ENCODE measurements around the gene PRIM2. TPM values are rescaled to one million over a fixed set of nuclear protein-coding genes. Genes with fewer than 3 reads are reported as not detected.
"Not testable (repeated sequence)": the region's sequence is repeated elsewhere in the genome, so short reads cannot be mapped to it uniquely, and the experiment has no call there.

Gene PRIM2
- polyA plus RNA-seq, 1 donor (not counting 4 experiments of a cell fraction or from before 2014, with no cell fraction given), result 12.8 TPM

DNA sequence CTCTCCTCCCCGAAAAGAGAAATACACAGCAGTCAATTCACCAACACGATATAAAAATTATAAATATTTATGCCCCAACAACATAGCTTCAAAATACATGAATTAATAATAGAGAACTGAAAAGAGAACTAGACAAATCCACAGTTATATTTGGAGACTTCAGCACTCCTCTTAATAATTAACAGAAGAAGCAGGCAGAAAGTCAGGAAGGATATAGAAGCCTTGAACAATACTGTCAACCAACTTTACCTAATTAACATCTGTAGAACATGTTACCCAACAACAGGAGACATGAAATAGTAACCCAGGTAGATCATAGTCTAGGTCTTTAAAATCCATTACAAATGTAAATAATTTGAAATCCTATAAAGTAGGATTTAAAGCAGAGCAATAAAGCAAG lies 293.2 kb downstream of the PRIM2 start:
- H2AFZ ChIP-seq (ENCODE audit: control insufficient read depth, low read length); H3K9me3 ChIP-seq (ENCODE audit: control insufficient read depth, low read depth, low read length); H3K9me1 ChIP-seq (ENCODE audit: control insufficient read depth, extremely low read depth, insufficient read depth, low read length); FAIRE-seq; H3K4me3 ChIP-seq (ENCODE audit: control insufficient read depth in 2 of 3, extremely low read depth in 1 of 3, insufficient read depth in 2 of 3, low read depth in 1 of 3, low read length in 3 of 3); H3K27me3 ChIP-seq (ENCODE audit: control insufficient read depth, extremely low read depth, insufficient read depth, low read length); DNase-seq (ENCODE audit: low read depth, low spot score); H3K27ac ChIP-seq (ENCODE audit: control insufficient read depth, insufficient read depth, low read length); H4K20me1 ChIP-seq (ENCODE audit: control insufficient read depth, extremely low read depth, insufficient read depth, low read length); H3K79me2 ChIP-seq (ENCODE audit: control insufficient read depth, insufficient read depth, low read length); H3K4me1 ChIP-seq (ENCODE audit: control insufficient read depth, extremely low read depth, insufficient read depth, low read length); dilution Hi-C loops (cut with MboI; ENCODE audit: extremely low pct_ligation_motif_present, low sequenced_read_pairs); H3K9ac ChIP-seq (ENCODE audit: control insufficient read depth, extremely low read depth, insufficient read depth, low read length); H3K36me3 ChIP-seq (ENCODE audit: control insufficient read depth in 2 of 2, extremely low read depth in 1 of 2, insufficient read depth in 2 of 2, low read length in 2 of 2); H3K4me2 ChIP-seq (ENCODE audit: control insufficient read depth, extremely low read depth, insufficient read depth, low read depth, low read length): not testable (repeated sequence)

DNA sequence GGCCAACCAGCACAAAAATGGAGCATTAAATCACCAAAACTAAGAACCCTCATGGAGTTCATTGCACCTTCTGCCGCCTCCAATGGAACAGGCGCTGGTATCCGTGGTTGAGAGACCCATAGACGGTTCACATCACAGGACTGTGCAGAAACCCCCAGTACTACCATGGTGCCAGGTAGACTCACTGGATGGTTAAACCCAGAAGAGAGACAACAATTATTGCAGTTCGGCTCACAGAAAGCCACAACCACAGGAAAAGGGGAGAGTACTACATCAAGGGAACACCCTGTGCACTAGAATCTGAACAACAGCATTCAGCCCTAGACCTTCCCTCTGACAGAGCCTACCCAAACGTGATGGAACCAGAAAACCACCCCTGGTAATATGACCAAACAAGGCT lies 301.5 kb downstream of the PRIM2 start:
- H3K36me3 ChIP-seq (ENCODE audit: control insufficient read depth in 2 of 2, extremely low read depth in 1 of 2, insufficient read depth in 2 of 2, low read length in 2 of 2); H3K27ac ChIP-seq (ENCODE audit: control insufficient read depth, insufficient read depth, low read length); H4K20me1 ChIP-seq (ENCODE audit: control insufficient read depth, extremely low read depth, insufficient read depth, low read length); DNase-seq (ENCODE audit: low read depth, low spot score); H3K4me3 ChIP-seq (ENCODE audit: control insufficient read depth in 2 of 3, extremely low read depth in 1 of 3, insufficient read depth in 2 of 3, low read depth in 1 of 3, low read length in 3 of 3); dilution Hi-C loops (cut with MboI; ENCODE audit: extremely low pct_ligation_motif_present, low sequenced_read_pairs); FAIRE-seq; H3K27me3 ChIP-seq (ENCODE audit: control insufficient read depth, extremely low read depth, insufficient read depth, low read length); H3K4me2 ChIP-seq (ENCODE audit: control insufficient read depth, extremely low read depth, insufficient read depth, low read depth, low read length); H3K4me1 ChIP-seq (ENCODE audit: control insufficient read depth, extremely low read depth, insufficient read depth, low read length); H3K79me2 ChIP-seq (ENCODE audit: control insufficient read depth, insufficient read depth, low read length); H3K9me1 ChIP-seq (ENCODE audit: control insufficient read depth, extremely low read depth, insufficient read depth, low read length); H3K9me3 ChIP-seq (ENCODE audit: control insufficient read depth, low read depth, low read length); H2AFZ ChIP-seq (ENCODE audit: control insufficient read depth, low read length); H3K9ac ChIP-seq (ENCODE audit: control insufficient read depth, extremely low read depth, insufficient read depth, low read length): not testable (repeated sequence)

DNA sequence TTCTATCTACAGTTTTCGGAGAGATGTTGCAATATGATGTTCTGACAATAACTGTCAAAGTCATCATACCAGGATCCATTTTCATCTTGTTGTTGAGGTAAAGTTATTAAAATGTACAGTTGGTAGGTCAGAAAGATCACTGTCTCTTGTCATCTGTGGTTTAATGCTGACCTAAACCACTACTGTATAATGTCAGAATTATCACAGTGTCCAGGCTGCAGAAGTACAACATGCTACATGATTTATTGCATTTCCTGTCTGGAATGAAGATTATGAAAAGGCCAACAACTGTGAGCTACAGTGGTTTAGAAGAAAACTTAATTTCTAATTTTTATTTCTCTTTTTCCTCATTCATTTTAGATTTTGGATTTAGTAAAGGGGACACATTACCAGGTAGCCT lies 314.3 kb downstream of the PRIM2 start:
- H3K9me3 ChIP-seq (ENCODE audit: control insufficient read depth, low read depth, low read length); H3K4me2 ChIP-seq (ENCODE audit: control insufficient read depth, extremely low read depth, insufficient read depth, low read depth, low read length); H3K27ac ChIP-seq (ENCODE audit: control insufficient read depth, insufficient read depth, low read length); H3K9me1 ChIP-seq (ENCODE audit: control insufficient read depth, extremely low read depth, insufficient read depth, low read length); H3K79me2 ChIP-seq (ENCODE audit: control insufficient read depth, insufficient read depth, low read length); H3K4me3 ChIP-seq (ENCODE audit: control insufficient read depth in 2 of 3, extremely low read depth in 1 of 3, insufficient read depth in 2 of 3, low read depth in 1 of 3, low read length in 3 of 3); H3K36me3 ChIP-seq (ENCODE audit: control insufficient read depth in 2 of 2, extremely low read depth in 1 of 2, insufficient read depth in 2 of 2, low read length in 2 of 2); DNase-seq (ENCODE audit: low read depth, low spot score); H4K20me1 ChIP-seq (ENCODE audit: control insufficient read depth, extremely low read depth, insufficient read depth, low read length); H3K27me3 ChIP-seq (ENCODE audit: control insufficient read depth, extremely low read depth, insufficient read depth, low read length); H2AFZ ChIP-seq (ENCODE audit: control insufficient read depth, low read length); FAIRE-seq; H3K9ac ChIP-seq (ENCODE audit: control insufficient read depth, extremely low read depth, insufficient read depth, low read length); dilution Hi-C loops (cut with MboI; ENCODE audit: extremely low pct_ligation_motif_present, low sequenced_read_pairs); H3K4me1 ChIP-seq (ENCODE audit: control insufficient read depth, extremely low read depth, insufficient read depth, low read length): not testable (repeated sequence)

DNA sequence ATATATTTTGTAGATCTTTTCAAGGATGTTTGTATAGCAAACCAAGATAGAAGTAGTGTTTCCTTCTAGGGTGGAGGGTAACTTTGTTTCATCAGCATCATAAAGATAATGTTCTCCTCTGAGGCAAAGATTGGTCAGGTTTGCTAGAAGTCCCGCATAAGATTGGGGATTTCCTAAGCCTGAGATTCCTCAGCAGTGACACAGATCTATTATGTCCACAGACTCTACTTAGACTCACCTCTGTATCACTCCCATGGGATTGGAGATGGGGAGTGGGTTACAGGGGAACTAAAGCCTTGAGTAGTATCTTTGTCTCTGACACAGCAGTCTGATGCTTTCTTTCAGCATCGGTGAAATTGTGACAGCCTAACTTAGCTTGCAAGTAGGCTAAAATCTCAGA lies 341.1 kb downstream of the PRIM2 start:
- H3K79me2 ChIP-seq (ENCODE audit: control insufficient read depth, insufficient read depth, low read length); H3K4me2 ChIP-seq (ENCODE audit: control insufficient read depth, extremely low read depth, insufficient read depth, low read depth, low read length); H3K27ac ChIP-seq (ENCODE audit: control insufficient read depth, insufficient read depth, low read length); H2AFZ ChIP-seq (ENCODE audit: control insufficient read depth, low read length); H3K4me3 ChIP-seq (ENCODE audit: control insufficient read depth in 2 of 3, extremely low read depth in 1 of 3, insufficient read depth in 2 of 3, low read depth in 1 of 3, low read length in 3 of 3); H3K9me3 ChIP-seq (ENCODE audit: control insufficient read depth, low read depth, low read length); H3K36me3 ChIP-seq (ENCODE audit: control insufficient read depth in 2 of 2, extremely low read depth in 1 of 2, insufficient read depth in 2 of 2, low read length in 2 of 2); DNase-seq (ENCODE audit: low read depth, low spot score); H3K4me1 ChIP-seq (ENCODE audit: control insufficient read depth, extremely low read depth, insufficient read depth, low read length); H3K9ac ChIP-seq (ENCODE audit: control insufficient read depth, extremely low read depth, insufficient read depth, low read length); dilution Hi-C loops (cut with MboI; ENCODE audit: extremely low pct_ligation_motif_present, low sequenced_read_pairs); H3K9me1 ChIP-seq (ENCODE audit: control insufficient read depth, extremely low read depth, insufficient read depth, low read length); H4K20me1 ChIP-seq (ENCODE audit: control insufficient read depth, extremely low read depth, insufficient read depth, low read length); H3K27me3 ChIP-seq (ENCODE audit: control insufficient read depth, extremely low read depth, insufficient read depth, low read length); FAIRE-seq: not testable (repeated sequence)

DNA sequence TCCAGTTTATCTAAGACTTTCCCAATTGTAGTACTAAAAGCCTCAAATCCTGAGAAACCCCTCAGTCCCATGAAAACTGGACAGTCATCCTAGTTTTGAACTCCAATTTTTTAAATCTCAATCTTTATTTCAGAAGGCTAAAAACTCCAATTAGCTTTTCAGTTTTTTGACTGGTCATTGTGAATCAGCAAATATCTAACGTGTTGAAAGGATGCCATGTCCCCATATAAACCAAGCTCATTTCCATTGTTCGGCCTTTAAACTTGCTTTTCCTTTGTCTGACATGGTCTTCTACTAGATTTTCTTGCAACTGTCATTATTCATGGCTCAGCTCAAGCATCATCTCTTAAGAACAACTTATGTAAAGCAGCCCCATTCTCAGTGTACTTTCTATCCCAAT lies 342.4 kb downstream of the PRIM2 start:
- dilution Hi-C loops (cut with MboI; ENCODE audit: extremely low pct_ligation_motif_present, low sequenced_read_pairs); H3K4me3 ChIP-seq (ENCODE audit: control insufficient read depth in 2 of 3, extremely low read depth in 1 of 3, insufficient read depth in 2 of 3, low read depth in 1 of 3, low read length in 3 of 3); DNase-seq (ENCODE audit: low read depth, low spot score); H3K4me2 ChIP-seq (ENCODE audit: control insufficient read depth, extremely low read depth, insufficient read depth, low read depth, low read length); H3K9me1 ChIP-seq (ENCODE audit: control insufficient read depth, extremely low read depth, insufficient read depth, low read length); FAIRE-seq; H2AFZ ChIP-seq (ENCODE audit: control insufficient read depth, low read length); H3K79me2 ChIP-seq (ENCODE audit: control insufficient read depth, insufficient read depth, low read length); H3K36me3 ChIP-seq (ENCODE audit: control insufficient read depth in 2 of 2, extremely low read depth in 1 of 2, insufficient read depth in 2 of 2, low read length in 2 of 2); H3K27ac ChIP-seq (ENCODE audit: control insufficient read depth, insufficient read depth, low read length); H3K4me1 ChIP-seq (ENCODE audit: control insufficient read depth, extremely low read depth, insufficient read depth, low read length); H3K27me3 ChIP-seq (ENCODE audit: control insufficient read depth, extremely low read depth, insufficient read depth, low read length); H3K9ac ChIP-seq (ENCODE audit: control insufficient read depth, extremely low read depth, insufficient read depth, low read length); H3K9me3 ChIP-seq (ENCODE audit: control insufficient read depth, low read depth, low read length); H4K20me1 ChIP-seq (ENCODE audit: control insufficient read depth, extremely low read depth, insufficient read depth, low read length): not testable (repeated sequence)

Measured in keratinocyte (primary cell).